Osteocyte (in vitro differentiated cells): ENCODE measurements around the gene DIP2A. TPM values are rescaled to one million over a fixed set of nuclear protein-coding genes. Genes with fewer than 3 reads are reported as not detected.
"Not testable (repeated sequence)": the region's sequence is repeated elsewhere in the genome, so short reads cannot be mapped to it uniquely, and the experiment has no call there.

Source experiments
- DNase-seq: peaks from one replicate; pipeline ENCODE4 v3.0.0; 2021; ENCODE audit warnings: mixed read lengths; ENCODE audit not compliant: unreplicated experiment; ENCODE audit errors: extremely low spot score
- H3K27ac Mint-ChIP-seq: one replicate; pipeline ENCODE4 v1.8.0; 2021; ENCODE audit warnings: mild to moderate bottlenecking, mixed read lengths; ENCODE audit not compliant: unreplicated experiment
- H3K27me3 Mint-ChIP-seq: one replicate; pipeline ENCODE4 v1.8.0; 2021; ENCODE audit warnings: mixed read lengths; ENCODE audit not compliant: unreplicated experiment
- H3K36me3 Mint-ChIP-seq: one replicate; pipeline ENCODE4 v1.8.0; 2021; ENCODE audit warnings: mixed read lengths; ENCODE audit not compliant: unreplicated experiment
- H3K4me1 Mint-ChIP-seq: one replicate; pipeline ENCODE4 v1.8.0; 2021; ENCODE audit warnings: mixed read lengths; ENCODE audit not compliant: unreplicated experiment
- H3K4me3 Mint-ChIP-seq: one replicate; pipeline ENCODE4 v1.8.0; 2021; ENCODE audit warnings: mild to moderate bottlenecking, moderate library complexity, mixed read lengths; ENCODE audit not compliant: unreplicated experiment
- H3K9me3 Mint-ChIP-seq: one replicate; pipeline ENCODE4 v1.8.0; 2021; ENCODE audit warnings: mixed read lengths; ENCODE audit not compliant: unreplicated experiment
- total RNA-seq: library from RNA; stranded (reverse); gene quantifications from 2 replicates; pipeline ENCODE4 v1.2.1, GENCODE V29; 2021
- TF ChIP-seq, protein P1 (sequence below): fragments of 200-600 bp; sonication (generic); IDR thresholded peaks from 2 replicates; pipeline ENCODE4 v1.5.0; 2021; ENCODE audit warnings: antibody characterized with exemption, mild to moderate bottlenecking, moderate library complexity

DIP2A gene
- total RNA-seq, 1 donor from 2014 or later: 43.0 TPM

DNA sequence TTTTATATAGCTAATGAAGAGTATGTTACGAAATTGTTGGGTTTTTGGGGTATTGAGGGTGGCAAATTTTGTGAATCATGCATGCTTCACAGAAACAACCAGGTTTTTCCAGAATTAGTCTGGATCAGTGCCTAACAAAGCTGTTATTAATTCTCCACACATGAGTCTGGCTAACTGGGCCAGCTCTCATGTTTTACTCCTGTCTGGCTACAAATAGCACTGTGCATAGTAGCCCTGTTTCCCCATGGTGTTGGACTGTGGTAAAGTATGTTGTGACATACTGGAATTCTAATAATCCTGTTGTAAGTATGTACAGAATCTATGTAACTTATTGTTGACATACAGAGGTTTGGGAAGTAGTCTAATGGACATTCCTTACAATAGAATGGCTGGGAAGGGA lies 110.4 kb downstream of the DIP2A start:
- no peak for DNase-seq
- peaks cover 13% of the 10 kb centered on the region for H3K9me3 Mint-ChIP-seq
- no peaks in the 10 kb centered on the region for H3K27me3 Mint-ChIP-seq
- H3K27ac Mint-ChIP-seq: no peak overlapping the region
- no peaks in the 10 kb centered on the region for H3K4me1 Mint-ChIP-seq
- no peak overlapping the region for H3K4me3 Mint-ChIP-seq
- TF ChIP-seq, protein P1, sequence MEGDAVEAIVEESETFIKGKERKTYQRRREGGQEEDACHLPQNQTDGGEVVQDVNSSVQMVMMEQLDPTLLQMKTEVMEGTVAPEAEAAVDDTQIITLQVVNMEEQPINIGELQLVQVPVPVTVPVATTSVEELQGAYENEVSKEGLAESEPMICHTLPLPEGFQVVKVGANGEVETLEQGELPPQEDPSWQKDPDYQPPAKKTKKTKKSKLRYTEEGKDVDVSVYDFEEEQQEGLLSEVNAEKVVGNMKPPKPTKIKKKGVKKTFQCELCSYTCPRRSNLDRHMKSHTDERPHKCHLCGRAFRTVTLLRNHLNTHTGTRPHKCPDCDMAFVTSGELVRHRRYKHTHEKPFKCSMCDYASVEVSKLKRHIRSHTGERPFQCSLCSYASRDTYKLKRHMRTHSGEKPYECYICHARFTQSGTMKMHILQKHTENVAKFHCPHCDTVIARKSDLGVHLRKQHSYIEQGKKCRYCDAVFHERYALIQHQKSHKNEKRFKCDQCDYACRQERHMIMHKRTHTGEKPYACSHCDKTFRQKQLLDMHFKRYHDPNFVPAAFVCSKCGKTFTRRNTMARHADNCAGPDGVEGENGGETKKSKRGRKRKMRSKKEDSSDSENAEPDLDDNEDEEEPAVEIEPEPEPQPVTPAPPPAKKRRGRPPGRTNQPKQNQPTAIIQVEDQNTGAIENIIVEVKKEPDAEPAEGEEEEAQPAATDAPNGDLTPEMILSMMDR: no peak
- peaks cover 67% of the 10 kb centered on the region for H3K36me3 Mint-ChIP-seq

DNA sequence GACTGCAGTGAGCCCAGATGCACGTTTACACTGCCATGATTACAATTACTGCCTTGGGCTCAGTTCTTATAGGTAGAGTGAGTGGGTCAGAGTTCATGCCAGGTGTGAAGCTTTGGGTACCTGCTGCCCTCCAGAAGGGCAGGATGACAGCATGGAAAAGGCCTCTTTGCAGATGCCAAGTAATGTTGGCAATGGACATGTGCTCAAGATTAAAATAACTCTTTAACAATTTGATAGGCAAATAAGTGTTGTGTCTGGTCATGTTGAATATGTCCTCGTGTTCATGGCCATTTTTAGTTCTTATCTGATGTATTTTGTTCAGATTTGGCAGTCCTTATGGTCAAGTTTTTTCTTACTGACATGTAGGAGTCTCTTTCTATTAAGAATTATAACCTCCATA lies 111.4 kb downstream of the DIP2A start:
- H3K4me1 Mint-ChIP-seq: no peaks in the 10 kb centered on the region
- TF ChIP-seq, protein P1: no peak
- peaks cover 23% of the 10 kb centered on the region for H3K9me3 Mint-ChIP-seq
- H3K36me3 Mint-ChIP-seq: peaks cover 69% of the 10 kb centered on the region
- no peak for DNase-seq
- H3K27ac Mint-ChIP-seq: no peak overlapping the region
- H3K4me3 Mint-ChIP-seq: no peak overlapping the region
- no peaks in the 10 kb centered on the region for H3K27me3 Mint-ChIP-seq

DNA sequence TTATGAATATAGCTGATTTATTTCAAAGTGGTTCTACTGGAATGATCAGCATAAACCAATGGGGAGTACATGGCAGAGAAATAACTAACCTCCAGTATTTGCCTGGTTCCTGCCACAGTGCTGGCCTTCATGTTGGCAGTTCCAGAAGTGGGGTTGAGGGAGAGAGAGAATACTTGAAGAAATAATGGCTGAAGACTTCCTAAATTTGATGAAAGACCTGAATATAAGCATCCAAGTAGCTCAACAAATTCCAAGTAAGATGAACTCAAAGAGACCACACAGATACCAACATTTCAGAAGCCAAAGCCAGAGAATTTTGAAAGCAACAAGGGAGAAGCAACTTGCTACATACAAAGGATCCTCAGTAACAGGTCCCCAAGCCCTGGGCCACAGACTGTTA lies 111.9 kb downstream of the DIP2A start:
- H3K9me3 Mint-ChIP-seq: peaks cover 28% of the 10 kb centered on the region
- no peaks in the 10 kb centered on the region for H3K27me3 Mint-ChIP-seq
- H3K36me3 Mint-ChIP-seq: peaks cover 64% of the 10 kb centered on the region

DNA sequence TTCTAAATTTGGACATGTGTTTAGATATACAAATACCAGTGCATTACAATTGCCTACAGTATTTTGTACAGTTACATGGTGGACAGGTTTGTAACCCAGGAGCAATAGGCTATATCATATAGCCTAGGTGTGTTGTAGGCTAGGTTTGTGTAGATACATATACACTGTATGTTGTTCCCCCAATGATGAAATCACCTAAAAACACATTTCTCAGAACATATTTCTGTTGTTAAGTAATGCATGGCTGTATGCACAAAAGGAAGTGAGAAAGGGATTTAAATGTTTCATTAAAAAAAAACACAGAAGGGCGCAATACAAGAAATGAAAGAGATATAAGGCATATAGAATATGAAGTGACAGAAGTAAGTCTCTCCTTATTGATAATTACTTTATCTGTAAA lies 114.2 kb downstream of the DIP2A start:
- Mint-ChIP-seq H3K27me3 (no peaks in the 10 kb centered on the region), H3K36me3 (peaks cover 57% of the 10 kb centered on the region)
- TF ChIP-seq, protein P1: no peak

More for the DNA sequence above, 111.9 kb downstream of the DIP2A start:
- H3K4me1 Mint-ChIP-seq: no peaks in the 10 kb centered on the region
- H3K27ac Mint-ChIP-seq: no peak overlapping the region
- H3K4me3 Mint-ChIP-seq: no peak overlapping the region
- TF ChIP-seq, protein P1: no peak
- DNase-seq: no peak

DNA sequence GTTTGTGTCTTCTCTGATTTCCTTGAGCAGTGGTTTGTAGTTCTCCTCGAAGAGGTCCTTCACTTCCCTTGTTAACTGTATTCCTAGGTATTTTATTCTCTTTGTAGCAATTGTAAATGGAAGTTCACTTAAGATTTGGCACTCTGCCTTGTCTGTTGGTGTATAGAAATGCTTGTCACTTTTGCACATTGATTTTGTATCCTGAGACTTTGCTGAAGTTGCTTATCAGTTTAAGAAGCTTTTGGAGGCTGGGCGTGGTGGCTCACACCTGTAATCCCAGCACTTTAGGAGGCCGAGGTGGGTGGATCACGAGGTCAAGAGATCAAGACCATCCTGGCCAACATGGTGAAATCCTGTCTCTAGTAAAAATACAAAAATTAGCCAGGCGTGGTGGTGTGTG lies 119.1 kb downstream of the DIP2A start:
- peaks cover 65% of the 10 kb centered on the region for H3K9me3 Mint-ChIP-seq
- peaks cover 69% of the 10 kb centered on the region for H3K36me3 Mint-ChIP-seq
- not testable (repeated sequence) for DNase-seq, H3K4me1 Mint-ChIP-seq, H3K27ac Mint-ChIP-seq, H3K4me3 Mint-ChIP-seq, H3K27me3 Mint-ChIP-seq

More for the DNA sequence above, 114.2 kb downstream of the DIP2A start:
- Mint-ChIP-seq H3K27ac (no peak overlapping the region), H3K4me1 (no peaks in the 10 kb centered on the region), H3K9me3 (peaks cover 39% of the 10 kb centered on the region), H3K4me3 (no peak overlapping the region)
- no peak for DNase-seq

DNA sequence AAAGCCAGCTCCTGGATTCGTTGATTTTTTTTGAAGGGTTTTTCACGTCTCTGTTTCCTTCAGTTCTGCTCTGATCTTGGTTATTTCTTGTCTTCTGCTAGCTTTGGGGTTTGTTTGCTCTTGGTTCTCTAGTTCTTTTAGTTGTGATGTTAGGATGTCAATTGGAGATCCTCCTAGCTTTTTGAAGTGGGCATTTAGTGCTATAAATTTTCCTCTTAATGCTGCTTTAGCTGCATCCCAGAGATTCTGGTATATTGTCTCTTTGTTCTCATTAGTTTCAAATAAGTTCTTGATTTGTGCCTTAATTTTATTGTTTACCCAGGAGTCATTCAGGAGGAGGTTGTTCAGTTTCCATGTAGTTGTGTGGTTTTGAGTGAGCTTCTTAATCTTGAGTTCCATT lies 120.7 kb downstream of the DIP2A start:
- not testable (repeated sequence) for H3K4me1 Mint-ChIP-seq, H3K27ac Mint-ChIP-seq, H3K27me3 Mint-ChIP-seq, DNase-seq, H3K4me3 Mint-ChIP-seq
- Mint-ChIP-seq H3K36me3 (peaks cover 75% of the 10 kb centered on the region), H3K9me3 (peaks cover 70% of the 10 kb centered on the region)
